Measurements from ENCODE around the gene ERV3-1.
"Not testable (repeated sequence)": the region's sequence is repeated elsewhere in the genome, so short reads cannot be mapped to it uniquely, and the experiment has no call there.

ERV3-1 gene

GRCh38 chr7:65006094-65006992, at the start of gene ERV3-1:
ERV3-1 (minus strand) TSS chr7:65006687; CDS start chr7:64993026, 13,661 bp downstream.
- peak; percentile 93 for DNase-seq

- DNase-seq = not testable (repeated sequence)
Observed at GRCh38 chr7:65055786-65056185, 49.3 kb upstream of the ERV3-1 start.

GRCh38 chr7:65054466-65054994, 48.0 kb upstream of the ERV3-1 start:
- not testable (repeated sequence) for DNase-seq

- DNase-seq = not testable (repeated sequence)
Observed at GRCh38 chr7:65051654-65052053, 45.2 kb upstream of the ERV3-1 start.

GRCh38 chr7:65051139-65051538, 44.7 kb upstream of the ERV3-1 start:
- not testable (repeated sequence) for DNase-seq

GRCh38 chr7:65046329-65046728, 39.8 kb upstream of the ERV3-1 start:
- DNase-seq = not testable (repeated sequence)

GRCh38 chr7:65045589-65045988, 39.1 kb upstream of the ERV3-1 start:
- DNase-seq = not testable (repeated sequence)

GRCh38 chr7:65038767-65039166, 32.3 kb upstream of the ERV3-1 start:
- peak; percentile 5 for DNase-seq

GRCh38 chr7:65037740-65038688, 31.5 kb upstream of the ERV3-1 start:
- peak; percentile 81 for DNase-seq

- DNase-seq = peak; percentile 17
Observed at GRCh38 chr7:65036526-65036925, 30.0 kb upstream of the ERV3-1 start.

GRCh38 chr7:65035469-65035868, 29.0 kb upstream of the ERV3-1 start:
- DNase-seq = not testable (repeated sequence)

- DNase-seq = peak; percentile 63
Observed at GRCh38 chr7:65034120-65034782, 27.8 kb upstream of the ERV3-1 start.

- DNase-seq = not testable (repeated sequence)
Observed at GRCh38 chr7:65033391-65033790, 26.9 kb upstream of the ERV3-1 start.

GRCh38 chr7:65025023-65025422, 18.5 kb upstream of the ERV3-1 start:
- DNase-seq = not testable (repeated sequence)

GRCh38 chr7:65020978-65021377, 14.5 kb upstream of the ERV3-1 start:
- not testable (repeated sequence) for DNase-seq

GRCh38 chr7:65009881-65010280, 3.4 kb upstream of the ERV3-1 start:
- DNase-seq = not testable (repeated sequence)

- DNase-seq = not testable (repeated sequence)
Observed at GRCh38 chr7:65009394-65009793, 2.9 kb upstream of the ERV3-1 start.

- DNase-seq = not testable (repeated sequence)
Observed at GRCh38 chr7:65007036-65007435, 549 bp upstream of the ERV3-1 start.

- no peak for DNase-seq
Observed at GRCh38 chr7:65004575-65004974, 1.9 kb downstream of the ERV3-1 start.

- no peak for DNase-seq
Observed at GRCh38 chr7:65002972-65003585, 3.4 kb downstream of the ERV3-1 start.

- no peak for DNase-seq
Observed at GRCh38 chr7:65001291-65001814, 5.1 kb downstream of the ERV3-1 start.

All from NCI-H226 (cell line).